GM19438 (cell line): ENCODE measurements around the gene TXNDC11.

Experiments
- ATAC-seq: cut with Tn5 transposase; IDR thresholded peaks from one replicate; pipeline ENCODE4 v1.9.1; 2021; ENCODE audit warnings: low read depth; ENCODE audit not compliant: unreplicated experiment

Gene TXNDC11

GRCh38 chr16:11725457-11725856 is 17.2 kb downstream of the TXNDC11 start:
- ATAC-seq, result no peak

GRCh38 chr16:11722468-11722808 is 20.2 kb downstream of the TXNDC11 start:
- no peak for ATAC-seq

- no peak for ATAC-seq
Measured at GRCh38 chr16:11721781-11722467, 20.7 kb downstream of the TXNDC11 start.

GRCh38 chr16:11719762-11720161 is 22.9 kb downstream of the TXNDC11 start:
- ATAC-seq, result no peak

- no peak for ATAC-seq
Measured at GRCh38 chr16:11719171-11719570, 23.5 kb downstream of the TXNDC11 start.

GRCh38 chr16:11717811-11718210 is 24.8 kb downstream of the TXNDC11 start:
- ATAC-seq, result no peak

- no peak for ATAC-seq
Measured at GRCh38 chr16:11716336-11716735, 26.3 kb downstream of the TXNDC11 start.

- ATAC-seq, result no peak
Measured at GRCh38 chr16:11715246-11715947, 27.3 kb downstream of the TXNDC11 start.

- no peak for ATAC-seq
Measured at GRCh38 chr16:11712122-11712521, 30.5 kb downstream of the TXNDC11 start.

GRCh38 chr16:11711662-11712061 is 31.0 kb downstream of the TXNDC11 start:
- ATAC-seq, result no peak

GRCh38 chr16:11708421-11708820 is 34.2 kb downstream of the TXNDC11 start:
- no peak for ATAC-seq

- ATAC-seq, result no peak
Measured at GRCh38 chr16:11707679-11708197, 34.9 kb downstream of the TXNDC11 start.

- no peak for ATAC-seq
Measured at GRCh38 chr16:11706180-11706742, 36.4 kb downstream of the TXNDC11 start.

GRCh38 chr16:11705311-11706025 is 37.2 kb downstream of the TXNDC11 start:
- no peak for ATAC-seq

GRCh38 chr16:11700264-11701029 is 42.2 kb downstream of the TXNDC11 start:
- ATAC-seq, result no peak

- ATAC-seq, result no peak
Measured at GRCh38 chr16:11699234-11699894, 43.3 kb downstream of the TXNDC11 start.

- ATAC-seq, result no peak
Measured at GRCh38 chr16:11698271-11698689, 44.4 kb downstream of the TXNDC11 start.

GRCh38 chr16:11697319-11697718 is 45.3 kb downstream of the TXNDC11 start:
- ATAC-seq, result no peak

GRCh38 chr16:11696266-11697012 is 46.2 kb downstream of the TXNDC11 start:
- ATAC-seq, result no peak
